T-cell (primary cell): ENCODE measurements around the gene SLCO1C1. TPM values are rescaled to one million over a fixed set of nuclear protein-coding genes. Genes with fewer than 3 reads are reported as not detected.

Experiments
- total RNA-seq, 35 experiments: library from RNA in 6 of 35; stranded (reverse) in 6 of 35; fragments of 120-200 nt in 1 of 35; gene quantifications; one replicate each; pipeline versions ENCODE4 v1.2.1 to v1.2.4 and lab custom pipeline; 2013 to 2026

The SLCO1C1 gene
- total RNA-seq, 5 donors from 2014 or later (not counting 1 experiment from before 2014, with no cell fraction given): not detected

Other genes with a start within 250 kb of the SLCO1C1 start
- gene SLCO1B3, start 115.4 kb downstream of the SLCO1C1 start, total RNA-seq: not detected